Fibroblast of the aortic adventitia (primary cell): ENCODE measurements around the gene SORBS1. TPM values are rescaled to one million over a fixed set of nuclear protein-coding genes. Genes with fewer than 3 reads are reported as not detected.

Experiments
- DNase-seq: peaks from one replicate; pipeline ENCODE4 v3.0.0-alpha.2; 2010; ENCODE audit warnings: low read depth
- H3K4me3 ChIP-seq: 2 replicates; pipeline ENCODE4 v1.5.1; 2011; ENCODE audit warnings: low read depth, mild to moderate bottlenecking, control low read depth, low read length, moderate library complexity
- total RNA-seq: library from RNA; depleted of rRNA; stranded (reverse); fragments of >200 nt; gene quantifications from 2 replicates; pipeline ENCODE4 v1.2.3, GENCODE V29; 2012; ENCODE audit warnings: low replicate concordance
- TF ChIP-seq, protein P1 (sequence below): IDR thresholded peaks from 2 replicates; pipeline ENCODE4 v1.5.1; 2011; ENCODE audit warnings: mild to moderate bottlenecking, low read length, control low read depth, inconsistent platforms; ENCODE audit not compliant: insufficient read depth

SORBS1 gene
- total RNA-seq, 1 donor, result 0.36 TPM

DNA sequence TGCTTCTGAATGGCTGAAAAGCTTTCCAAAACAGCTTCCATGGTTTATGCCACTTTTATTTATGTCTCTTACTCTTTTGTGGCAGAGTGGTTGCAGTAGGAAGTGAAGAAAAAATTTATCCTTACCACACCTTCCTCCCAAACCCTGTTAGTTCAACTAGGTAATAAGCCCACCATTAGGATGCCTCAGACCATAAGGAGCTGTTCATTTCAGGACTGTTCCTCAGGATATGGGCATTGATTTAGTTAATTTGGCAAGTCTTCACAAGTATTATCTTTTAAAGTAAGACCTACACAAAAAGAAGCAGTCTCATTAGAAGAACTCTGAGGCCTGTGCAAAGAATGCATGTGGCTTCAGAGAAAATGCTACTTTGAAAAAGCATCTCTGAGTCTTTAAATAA is 187.5 kb downstream of the SORBS1 start:
- no peak overlapping the region for H3K4me3 ChIP-seq
- TF ChIP-seq, protein P1, sequence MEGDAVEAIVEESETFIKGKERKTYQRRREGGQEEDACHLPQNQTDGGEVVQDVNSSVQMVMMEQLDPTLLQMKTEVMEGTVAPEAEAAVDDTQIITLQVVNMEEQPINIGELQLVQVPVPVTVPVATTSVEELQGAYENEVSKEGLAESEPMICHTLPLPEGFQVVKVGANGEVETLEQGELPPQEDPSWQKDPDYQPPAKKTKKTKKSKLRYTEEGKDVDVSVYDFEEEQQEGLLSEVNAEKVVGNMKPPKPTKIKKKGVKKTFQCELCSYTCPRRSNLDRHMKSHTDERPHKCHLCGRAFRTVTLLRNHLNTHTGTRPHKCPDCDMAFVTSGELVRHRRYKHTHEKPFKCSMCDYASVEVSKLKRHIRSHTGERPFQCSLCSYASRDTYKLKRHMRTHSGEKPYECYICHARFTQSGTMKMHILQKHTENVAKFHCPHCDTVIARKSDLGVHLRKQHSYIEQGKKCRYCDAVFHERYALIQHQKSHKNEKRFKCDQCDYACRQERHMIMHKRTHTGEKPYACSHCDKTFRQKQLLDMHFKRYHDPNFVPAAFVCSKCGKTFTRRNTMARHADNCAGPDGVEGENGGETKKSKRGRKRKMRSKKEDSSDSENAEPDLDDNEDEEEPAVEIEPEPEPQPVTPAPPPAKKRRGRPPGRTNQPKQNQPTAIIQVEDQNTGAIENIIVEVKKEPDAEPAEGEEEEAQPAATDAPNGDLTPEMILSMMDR, result no peak
- no peak for DNase-seq

DNA sequence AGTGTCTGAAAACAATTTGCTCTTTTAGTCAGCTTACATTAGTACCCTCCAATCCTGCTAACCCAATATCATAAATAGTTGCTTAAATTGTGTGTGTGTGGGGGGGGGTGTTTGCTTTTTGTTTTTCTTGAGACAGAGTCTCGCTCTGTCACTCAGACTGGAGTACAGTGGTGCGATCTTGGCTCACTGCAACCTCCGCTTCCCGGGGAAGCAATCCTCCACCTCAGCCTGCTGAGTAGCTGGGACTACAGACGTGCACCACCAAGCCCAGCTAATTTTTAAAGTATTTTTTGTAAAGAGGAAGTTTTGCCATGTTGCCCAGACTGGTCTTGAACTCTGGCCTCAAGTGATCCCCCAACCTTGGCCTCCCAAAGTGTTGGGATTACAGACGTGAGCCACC is 196.8 kb downstream of the SORBS1 start:
- no peak for DNase-seq
- no peak overlapping the region for H3K4me3 ChIP-seq
- TF ChIP-seq, protein P1, result no peak

DNA sequence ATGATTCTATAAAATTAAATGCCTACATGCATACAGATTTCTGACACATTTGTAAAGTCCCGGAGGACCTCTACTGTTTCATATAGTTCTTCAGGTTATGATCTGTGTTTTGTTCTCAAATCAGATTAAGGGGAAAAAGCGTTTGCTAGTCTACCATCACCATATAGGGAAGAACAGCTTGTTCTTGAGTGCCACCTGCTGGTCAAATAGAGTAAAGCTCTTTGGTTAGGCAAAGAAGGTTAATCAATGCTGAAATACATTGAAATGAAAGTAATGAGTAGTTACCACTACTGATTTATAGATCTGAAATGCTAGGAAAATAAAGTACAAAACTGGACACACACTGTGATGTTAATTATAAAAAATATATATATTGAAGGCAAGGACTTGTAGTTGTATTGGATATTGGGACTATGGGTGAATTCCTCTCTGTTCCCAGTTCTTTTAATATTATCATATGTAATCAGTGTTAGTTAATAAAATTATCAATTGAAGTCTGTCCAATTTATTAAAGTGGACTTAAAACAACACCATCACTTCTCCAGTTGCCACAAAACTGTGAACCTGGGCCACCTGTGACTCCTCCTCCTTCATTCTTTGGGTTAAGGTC is 197.8 kb downstream of the SORBS1 start:
- TF ChIP-seq, protein P1, result peak; percentile 86
- no peak overlapping the region for H3K4me3 ChIP-seq
- peak; percentile 83 for DNase-seq

DNA sequence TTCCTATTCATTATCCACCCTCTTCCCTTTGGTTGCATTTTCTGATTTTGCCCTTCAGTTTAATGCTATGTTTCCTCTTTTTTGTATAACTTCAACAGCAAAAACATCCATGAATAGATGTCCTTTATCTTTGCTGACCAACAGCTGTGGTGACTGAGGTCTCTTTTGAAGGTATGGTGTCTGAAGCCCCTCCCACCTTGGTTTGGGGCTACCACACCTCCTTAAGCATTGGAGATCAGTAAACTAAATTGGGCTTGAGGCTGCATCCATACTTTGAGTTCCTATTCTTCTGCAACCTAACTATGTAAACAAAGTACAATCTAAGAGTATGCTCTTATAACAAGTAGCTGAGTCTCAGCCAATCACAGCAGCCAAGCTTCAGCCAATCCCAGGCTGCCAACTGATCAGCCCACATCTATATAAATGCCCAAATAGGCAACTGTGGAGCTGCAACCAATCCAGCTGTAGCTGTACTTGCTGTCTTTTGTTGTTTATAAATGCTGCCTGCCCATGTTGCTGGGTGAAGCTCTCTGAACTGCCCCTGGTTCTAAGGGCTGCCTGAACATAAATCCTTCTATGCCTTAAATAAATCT is 201.0 kb downstream of the SORBS1 start:
- no peak overlapping the region for H3K4me3 ChIP-seq
- no peak for DNase-seq
- TF ChIP-seq, protein P1, result no peak

DNA sequence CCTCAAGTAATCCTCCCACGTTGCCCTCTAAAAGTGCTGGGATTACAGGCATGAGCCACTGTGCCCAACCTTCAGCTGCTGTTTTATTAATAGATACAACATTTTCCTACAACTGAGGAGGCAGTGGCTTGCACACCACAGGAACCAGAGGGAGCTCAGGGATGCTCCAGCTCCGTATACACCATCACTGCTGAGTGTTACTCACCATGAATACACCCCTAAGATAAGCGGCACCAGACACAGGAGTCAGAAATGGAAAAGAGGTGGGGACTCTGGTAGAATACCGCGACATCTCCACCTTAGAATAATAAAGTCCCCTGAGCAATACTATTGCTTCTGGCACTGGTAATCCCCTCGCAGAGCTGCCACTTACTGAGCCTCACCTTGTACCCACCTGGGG is 201.7 kb downstream of the SORBS1 start:
- DNase-seq, result no peak
- TF ChIP-seq, protein P1, result no peak
- H3K4me3 ChIP-seq, result no peak overlapping the region

DNA sequence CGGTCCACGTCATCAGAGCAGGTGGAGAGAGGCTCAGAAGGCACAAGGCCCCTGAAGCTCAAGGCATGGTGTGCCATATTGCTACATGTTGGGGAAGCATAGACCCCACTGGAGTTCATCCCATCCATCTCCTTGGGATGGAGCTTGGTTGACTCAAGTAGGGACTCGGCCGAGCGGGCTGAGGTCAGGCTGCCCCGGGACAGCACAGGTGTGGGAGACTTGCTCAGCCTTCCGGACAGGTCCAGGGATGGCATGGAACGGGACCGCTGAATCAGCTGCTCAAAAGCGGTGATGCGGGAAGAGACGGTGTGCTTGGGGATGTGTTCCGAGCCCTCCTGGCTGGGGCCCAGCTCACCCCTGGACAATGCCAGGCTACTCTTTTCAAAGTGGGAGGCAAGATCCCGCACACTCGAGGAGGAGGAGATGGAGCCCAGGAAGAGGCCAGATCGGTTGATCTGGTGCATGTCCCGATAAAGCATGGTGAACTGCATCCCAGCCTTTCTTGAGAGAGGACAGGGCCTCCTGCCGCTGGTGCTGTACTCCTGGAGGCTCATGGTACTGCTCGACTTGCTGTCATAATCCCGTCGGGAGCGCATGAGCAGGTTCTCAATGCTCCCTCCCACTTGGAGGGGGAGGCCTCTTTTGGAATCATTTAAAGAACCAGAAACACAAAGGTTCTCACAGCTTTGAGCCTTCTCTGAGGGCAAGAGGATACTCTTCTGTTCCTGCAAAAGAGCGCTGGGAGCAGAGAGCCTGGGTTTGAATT is 204.8 kb downstream of the SORBS1 start:
- no peak for DNase-seq
- H3K4me3 ChIP-seq, result no peak overlapping the region
- TF ChIP-seq, protein P1, result no peak
